Stimulated activated CD4-positive, alpha-beta T cell treated with anti-CD3 and anti-CD28 coated beads, Interleukin-2, amount 100 ng/mL, for 24 hours (primary cell): Measurements from ENCODE around the gene DOK3.
"Not testable (repeated sequence)": the region's sequence is repeated elsewhere in the genome, so short reads cannot be mapped to it uniquely, and the experiment has no call there.

Experiments
- DNase-seq, 2 donors: peaks; one replicate each; pipeline ENCODE4 v3.0.0-alpha.2; 2020

The DOK3 gene

DNA sequence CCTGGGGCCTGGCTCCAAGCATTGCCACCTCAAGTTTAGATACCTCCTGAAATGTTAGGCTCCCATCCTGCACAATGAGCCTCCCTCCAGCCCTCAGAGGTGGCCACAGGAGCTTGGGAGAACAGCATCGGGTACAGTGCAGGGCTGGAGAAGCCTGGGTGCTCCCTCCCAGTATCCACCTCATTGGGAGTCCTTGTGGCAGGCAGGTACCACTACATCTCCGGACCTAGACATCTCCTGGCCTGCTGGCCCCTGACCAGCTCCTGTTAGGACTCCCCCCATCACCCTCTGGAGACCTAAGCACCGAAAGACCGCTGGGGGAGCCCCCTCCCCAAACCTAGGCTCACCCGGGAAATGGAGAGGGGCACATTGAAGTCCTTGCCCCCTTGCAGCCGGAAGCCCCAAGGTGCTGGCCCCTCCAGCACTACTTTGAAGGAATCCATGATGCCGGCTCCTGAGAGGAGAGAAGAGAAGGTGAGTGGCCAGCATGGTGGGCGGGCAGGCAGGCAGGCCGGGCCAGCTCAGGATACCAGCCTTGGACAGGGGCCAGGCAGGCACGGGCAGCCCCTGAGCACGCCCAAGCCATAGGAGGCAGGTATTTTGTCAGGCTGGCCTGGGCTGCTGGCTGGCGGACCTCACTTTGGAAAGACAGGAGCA is 13.4 kb downstream of the DOK3 start:
- no peak for DNase-seq

DNA sequence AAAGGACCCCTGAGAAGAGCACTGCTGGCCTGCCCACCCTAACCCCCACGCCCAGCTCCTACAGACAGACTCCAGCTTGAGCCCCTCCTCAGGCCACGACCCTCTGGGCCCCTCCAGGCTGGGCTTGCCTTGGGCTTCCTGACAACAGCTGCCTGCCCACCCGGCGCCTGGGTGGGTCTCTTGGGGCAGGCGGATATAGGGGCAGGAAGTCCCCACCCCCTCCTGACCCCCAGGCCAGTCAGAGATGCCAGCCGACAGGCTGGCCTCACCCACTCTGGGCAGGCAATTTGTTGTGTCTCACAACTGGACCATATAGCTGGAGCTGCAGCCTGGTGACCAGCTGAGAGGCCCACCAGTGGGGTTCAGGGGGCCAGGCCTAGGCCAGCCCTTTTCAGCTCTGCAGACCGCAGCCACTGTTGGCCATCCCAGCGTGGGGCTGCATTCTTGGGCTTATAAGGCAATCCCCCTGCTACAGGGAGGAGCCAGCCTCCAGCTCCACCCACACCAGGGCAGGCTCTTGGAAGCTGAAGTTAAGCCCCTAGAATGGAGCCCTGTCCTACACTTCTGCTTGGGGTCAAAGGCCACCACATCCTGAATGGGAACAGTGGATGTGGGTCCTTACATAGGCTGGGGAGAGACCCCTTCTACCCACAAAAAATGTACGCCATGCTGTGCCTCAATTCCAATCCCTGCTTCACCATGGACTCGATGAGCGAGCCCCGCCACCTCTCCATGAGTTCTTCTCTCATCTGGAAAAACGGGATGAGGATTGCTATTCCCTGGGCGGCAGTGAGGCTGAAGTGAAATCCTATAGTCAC is 14.2 kb downstream of the DOK3 start:
- no peak for DNase-seq

DNA sequence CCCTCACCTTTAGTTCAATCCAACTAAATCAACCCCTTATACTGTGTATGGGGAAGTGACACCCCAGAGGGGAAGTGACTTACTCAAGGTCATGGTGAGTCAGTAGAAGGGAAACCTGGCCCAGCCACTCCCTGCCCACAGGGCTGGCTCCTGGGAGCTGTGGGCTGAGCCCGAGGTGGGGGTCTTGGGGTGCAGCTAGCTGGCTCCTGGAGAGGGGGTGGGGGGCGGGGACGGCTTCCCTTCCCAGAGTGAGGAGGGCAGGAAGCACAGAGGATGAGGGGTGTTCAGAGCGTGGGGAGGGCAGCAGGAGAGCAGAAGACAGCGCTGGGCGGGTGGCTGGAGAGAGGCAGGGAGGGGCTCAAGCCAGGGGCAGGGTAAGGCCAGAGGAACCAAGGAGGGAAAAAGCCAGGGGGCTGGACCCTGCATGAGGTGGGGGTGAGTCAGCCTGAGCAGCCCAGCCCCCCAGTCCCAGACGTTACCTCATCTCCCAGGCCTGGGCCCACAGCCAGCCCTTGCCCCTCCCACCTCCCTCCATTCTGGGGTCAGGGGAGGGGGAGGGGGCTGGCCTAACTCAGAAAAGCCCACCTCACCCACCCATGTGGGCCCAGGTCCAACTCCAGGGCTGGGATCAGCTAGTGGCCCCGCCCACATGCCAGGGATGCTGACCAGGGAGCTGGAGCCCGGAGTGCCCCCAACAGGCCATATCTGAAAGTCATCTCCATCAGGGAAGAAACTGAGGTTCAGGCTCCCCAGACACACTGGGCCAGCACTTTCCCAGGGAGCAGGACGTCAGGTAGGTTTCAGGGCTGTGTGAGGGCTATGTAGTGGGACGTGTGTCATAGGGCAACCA is 15.1 kb downstream of the DOK3 start:
- peak in 1 of 2 donors; percentile 30 for DNase-seq

DNA sequence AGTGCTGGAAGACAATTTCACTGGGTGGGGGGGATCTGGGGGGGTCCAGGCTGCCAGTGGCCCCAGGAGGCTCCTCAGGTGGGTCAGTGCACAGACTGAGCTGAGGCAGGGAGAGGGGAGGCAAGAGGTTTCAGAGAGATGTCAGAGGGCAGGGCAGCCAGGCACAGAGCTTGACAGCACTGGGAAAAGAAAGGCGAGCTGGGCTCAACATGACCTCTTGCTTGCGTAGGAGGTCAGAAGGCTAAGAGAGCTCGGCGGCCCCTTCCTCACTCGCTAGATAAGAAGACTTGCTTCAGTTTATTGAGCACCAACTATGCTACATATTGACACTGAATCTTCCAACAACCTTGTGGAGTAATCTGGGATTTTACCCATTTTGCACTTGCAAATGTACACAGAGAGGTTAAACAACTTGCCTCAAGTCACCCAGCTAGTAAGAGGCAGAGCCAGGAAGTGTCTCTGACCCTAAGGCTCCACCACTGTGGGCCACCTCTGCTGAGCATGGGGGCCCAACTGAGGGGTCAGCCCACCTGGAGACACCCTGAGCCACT is 15.8 kb downstream of the DOK3 start:
- DNase-seq = no peak

DNA sequence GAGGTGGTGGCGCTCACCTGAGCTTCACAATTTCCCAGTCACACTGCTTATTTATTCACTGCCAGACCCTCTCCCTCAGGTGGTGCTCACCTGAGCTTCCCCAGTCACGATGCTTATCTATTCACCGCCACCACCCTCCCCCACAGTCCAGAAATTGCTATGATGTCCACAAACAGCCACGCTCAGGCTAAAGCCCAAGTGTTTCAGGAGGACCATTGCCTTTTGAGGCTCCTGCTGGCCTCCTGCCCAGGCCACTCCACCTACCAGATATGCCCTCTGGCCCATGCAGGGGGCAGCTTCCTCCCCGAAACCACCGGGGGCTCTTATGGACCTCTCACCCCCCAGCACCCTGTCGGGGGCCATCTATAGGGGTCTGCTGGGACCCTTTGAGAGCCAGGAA is 16.8 kb downstream of the DOK3 start:
- DNase-seq = no peak

DNA sequence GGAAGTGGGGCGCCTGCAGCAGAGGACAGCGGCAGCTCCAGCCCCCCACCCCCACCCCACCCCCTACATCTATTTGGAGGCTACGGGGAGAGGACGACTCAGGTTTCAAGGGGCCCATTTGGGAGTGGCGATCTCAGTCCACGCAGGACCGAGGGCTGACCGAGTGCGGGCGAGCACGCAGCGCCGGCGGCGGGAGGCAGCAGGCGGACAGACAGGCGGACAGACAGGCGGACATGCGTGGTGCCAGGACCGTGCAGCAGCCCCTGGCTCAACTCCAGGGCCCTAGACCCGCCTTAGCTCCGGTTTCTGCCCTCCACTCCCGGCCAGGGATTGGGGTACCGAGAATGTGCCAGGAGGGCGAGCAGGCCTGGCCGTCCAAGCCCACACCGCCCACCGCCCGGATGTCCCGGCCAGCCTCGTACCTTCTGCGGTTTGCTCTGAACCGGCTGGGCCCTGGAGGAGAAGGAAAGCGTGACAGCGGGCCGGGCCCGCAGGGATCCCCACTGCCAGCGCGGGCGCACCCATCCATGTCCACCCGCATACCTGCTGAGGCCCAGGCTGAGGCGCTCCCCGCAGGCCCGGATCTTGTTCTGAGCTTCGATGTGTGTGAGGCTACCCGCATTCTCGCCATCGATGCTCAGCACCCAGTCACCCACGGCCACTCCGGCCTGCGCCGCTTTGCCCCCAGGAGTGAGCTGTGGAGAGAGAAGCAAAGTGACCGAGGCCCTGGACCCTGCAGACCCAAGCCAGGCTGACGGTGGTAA is 17.5 kb downstream of the DOK3 start:
- DNase-seq = no peak

DNA sequence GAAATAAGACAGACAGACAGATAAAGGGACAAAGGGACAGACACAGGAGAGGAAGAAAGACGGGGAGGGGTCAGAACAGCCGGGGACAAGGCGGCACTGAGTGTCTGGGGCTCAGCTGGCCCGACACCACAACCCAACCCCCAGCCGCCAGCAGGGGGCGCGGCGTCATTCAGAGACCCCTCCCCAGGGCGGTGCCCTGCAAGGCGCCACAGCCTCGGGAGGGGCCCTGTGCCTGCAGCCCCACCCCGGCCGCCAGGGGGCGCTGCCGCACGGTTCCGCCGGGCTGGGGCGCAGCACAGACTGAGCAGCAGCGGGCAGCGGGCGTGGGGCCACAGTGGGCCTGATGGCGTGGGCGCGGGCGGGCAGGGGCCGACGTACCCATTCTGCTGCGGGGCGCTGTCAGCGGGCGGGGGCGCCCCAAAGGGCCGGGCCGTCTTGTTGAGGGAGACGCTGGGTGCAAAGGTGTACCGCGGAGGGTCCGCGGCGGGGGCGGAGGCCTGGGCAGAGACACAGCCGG is 18.1 kb downstream of the DOK3 start:
- peak; percentile 29 to 50 for DNase-seq

DNA sequence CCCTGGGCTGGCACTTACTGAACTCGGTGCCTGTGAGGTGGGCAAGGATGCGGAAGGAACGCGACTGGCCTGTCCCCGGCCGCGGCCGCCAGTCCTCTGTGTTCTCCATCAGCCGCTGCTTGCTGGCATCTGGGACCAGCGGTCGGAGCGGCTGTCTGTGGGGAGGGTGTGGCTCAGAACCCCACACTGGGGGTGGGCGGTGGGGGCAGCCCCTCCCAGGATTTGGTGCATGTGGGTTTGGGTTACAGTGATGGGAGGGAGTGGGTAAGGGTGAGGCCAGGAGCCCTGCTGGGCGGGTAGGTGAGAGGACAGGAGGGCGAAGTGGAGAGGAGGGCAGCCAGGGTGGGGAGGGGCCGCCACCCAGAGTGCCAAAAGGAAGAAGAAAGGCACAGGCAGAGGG is 18.6 kb downstream of the DOK3 start:
- DNase-seq = no peak

DNA sequence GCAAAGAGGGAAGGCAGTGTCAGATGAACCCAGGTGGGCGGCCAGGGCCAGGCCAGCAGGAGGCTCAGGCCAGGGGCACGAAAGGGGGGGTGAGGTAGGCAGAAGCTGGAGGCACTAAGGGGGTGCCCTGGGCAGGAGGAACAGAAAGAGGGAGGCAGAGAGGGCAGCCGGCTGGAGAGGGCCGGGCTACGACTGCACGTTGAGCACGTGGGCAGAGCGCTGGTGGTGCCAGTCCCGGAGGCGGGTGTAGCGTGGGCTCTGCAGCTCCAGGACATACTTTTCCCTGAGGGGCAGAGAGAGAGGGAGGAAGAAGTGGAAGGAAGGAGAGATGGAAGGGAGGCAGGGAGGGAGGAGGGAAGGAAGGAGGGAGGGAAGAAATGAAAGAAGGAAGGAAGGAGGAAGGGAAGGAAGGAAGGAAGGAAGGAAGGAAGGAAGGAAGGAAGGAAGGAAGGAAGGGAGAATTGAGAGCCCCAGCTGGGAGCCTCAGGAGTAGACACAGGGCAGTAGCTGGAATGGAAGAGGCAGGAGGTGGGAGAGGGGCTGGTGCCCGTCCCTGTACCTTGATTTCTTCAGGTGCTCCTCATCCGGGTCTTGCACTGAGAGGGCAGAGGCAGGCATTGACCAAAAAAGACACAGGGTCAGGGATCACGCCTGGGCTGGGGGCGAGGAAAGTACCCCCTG is 19.2 kb downstream of the DOK3 start:
- DNase-seq = no peak

DNA sequence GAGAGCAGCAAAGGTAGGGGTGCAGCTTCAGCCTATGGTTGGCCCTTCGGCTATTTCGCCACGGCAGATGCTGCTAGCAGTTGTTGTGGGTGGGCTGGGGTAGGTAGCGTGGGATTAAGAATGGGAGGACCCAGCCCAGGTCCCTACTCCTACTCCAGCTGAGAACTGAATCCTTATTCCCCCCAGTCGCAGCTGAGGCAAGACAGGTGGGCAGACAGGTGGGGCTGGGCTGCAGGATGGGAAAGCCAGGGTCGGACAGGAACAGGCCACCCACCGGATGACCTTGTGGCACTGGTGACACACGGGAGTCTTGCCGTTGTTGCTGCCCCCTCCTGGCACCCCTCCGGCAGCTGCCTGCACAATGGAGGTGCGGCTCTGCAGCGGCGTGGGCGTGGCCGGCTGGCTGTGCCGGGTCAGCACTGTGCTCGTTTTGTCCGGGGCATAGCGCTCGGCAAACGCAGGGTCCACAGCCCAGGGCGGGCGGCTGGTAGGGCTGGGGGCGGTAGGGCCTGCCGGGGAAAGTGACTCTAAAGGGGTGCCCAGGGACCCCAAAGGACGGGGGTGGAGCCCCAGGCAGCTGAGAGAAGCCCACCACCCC is 20.4 kb downstream of the DOK3 start:
- DNase-seq = no peak

DNA sequence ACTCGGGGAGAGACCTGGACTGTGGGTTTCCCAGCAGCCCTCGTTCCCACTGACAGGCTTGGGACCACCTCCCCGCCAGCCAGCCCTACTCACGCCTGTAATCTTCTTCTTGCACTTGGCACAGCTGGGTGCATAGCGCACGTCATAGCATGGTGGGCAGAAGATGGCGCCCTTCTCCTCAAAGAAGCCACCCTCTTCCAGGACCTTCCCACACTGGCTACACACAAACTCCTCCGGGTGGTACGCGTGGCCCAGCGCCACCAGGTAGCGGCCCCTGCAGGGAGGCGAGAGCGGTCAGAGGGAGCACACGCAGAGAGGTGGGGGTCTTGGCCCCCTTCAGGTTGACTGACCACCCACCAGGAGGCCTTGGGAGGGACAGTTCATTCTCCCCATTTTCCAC is 21.7 kb downstream of the DOK3 start:
- DNase-seq = no peak

DNA sequence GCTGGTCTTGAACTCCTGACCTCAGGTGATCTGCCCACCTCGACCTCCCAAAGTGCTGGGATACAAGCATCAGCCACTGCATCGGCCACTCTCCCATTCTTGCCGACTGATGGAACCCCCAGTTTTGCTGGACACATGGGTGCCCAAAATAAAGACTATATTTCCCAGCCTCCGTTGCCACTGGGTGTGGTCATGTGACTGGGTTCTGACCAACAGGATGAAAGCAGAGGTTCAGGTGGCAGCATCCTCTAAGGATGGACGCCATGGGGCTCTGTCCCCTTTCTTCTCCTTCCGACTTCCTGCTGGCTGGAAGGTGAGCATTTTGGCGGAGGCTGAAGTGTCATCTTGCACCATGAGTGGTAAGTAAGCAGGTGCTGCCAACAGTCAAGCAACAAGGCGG is 22.5 kb downstream of the DOK3 start:
- no peak for DNase-seq

DNA sequence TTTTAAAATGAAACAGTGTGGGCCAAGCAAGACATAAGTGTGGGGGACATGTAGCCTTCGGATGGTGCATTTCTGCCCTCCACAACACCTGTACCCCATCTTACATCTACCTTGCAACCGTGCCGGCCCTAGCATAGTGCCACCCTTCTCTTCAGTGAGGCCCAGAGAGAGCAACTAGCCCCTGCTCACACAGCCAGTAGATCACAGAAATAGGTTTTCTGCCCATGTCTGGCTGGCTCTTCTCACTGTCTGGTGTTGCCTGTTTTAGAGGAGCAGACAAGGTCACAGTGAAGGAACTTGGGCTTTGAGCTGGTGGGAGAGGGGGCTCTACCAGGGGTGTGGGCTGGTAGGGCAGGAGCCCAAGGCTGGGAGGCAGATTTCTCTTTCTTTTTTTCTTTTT is 23.4 kb downstream of the DOK3 start:
- no peak for DNase-seq

DNA sequence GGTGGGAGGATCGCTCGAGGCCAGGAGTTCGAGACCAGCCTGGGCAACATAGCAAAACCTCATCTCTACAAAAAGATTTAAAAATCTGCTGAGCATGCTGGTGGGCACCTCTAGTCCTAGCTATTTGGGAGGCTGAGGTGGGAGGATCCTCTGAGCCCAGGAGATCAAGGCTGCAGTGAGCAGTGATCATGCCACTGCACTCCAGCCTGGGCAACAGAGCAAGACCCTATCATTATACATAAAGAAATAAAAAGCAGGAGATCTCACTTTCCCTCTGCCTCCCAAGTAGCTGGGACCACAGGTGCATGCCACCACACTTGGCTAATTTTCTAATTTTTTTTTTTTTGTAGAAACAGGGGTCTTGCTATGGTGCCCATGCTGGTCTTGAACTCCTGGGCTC is 23.9 kb downstream of the DOK3 start:
- not testable (repeated sequence) for DNase-seq

DNA sequence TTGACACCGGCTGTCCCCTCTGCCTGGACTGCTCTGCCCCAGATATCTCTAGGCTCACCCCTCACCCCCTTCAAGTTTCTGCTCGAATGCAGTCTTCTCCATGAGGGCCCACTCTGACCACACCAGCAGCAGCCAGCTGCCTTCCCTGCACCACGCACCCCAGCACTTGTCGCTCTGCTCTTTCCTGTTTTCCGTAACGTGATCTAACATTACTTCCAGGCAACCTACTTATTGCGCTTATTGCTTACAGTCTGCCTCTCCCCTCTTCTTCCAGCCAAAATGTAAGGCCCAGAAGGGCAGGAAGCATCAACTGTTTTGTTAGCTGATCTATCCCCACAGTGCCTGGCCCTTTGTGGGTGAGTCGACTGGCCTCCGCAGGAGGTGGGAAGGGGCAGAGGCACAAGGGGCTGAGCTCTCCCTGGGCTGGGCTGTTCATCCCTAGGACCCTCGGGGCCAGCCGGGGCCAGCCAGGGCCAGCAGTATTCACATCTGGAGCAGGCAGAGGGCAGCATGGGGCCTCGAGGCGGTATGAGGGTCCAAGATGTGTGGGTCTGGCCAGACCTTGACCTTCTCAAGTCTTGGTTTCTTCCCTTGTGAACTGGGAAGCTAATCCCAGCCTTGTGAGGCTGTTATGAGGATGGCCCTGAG is 24.6 kb downstream of the DOK3 start:
- DNase-seq = no peak

DNA sequence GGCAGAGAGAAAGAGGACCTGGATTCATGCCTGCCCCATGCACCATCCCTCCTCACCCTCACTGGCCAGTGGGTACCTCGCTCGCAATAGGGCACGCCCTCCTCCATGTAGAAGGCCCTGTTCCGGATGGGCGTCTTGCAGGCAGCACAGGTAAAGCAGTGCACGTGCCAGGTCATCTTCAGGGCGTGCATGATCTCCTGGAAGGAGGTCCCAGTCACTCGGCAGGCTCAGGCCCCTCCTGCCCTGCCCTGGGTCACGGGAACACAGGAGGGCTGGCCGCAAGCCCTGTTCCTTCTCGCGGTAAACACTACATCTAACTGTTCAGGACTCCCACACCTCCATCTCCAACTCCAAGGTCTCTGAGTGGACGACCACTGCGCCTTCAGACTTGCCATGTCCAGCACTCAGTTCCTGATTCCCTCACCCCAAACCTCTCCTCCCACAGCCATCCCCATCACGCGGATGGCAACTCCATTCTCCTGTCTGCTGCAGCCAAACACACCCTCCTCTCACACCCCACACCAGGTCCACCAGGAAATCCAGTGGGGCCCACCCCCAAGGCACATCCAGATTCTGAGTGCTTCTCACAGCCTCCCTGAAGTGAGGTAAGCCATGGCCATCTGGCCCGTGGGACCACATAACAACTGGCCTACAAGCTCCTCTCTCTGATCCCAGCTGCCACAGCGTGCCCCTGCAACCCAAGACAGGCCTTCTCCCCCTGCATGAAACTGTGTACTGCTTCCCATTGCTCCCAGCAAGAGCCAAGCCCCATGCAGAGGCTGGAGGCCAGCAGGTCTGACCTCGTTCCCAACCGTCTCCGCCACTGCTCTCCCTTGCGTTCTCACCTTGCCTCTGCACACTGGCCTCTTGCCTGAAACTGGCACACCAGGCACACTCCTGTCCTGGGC is 25.4 kb downstream of the DOK3 start:
- no peak for DNase-seq

DNA sequence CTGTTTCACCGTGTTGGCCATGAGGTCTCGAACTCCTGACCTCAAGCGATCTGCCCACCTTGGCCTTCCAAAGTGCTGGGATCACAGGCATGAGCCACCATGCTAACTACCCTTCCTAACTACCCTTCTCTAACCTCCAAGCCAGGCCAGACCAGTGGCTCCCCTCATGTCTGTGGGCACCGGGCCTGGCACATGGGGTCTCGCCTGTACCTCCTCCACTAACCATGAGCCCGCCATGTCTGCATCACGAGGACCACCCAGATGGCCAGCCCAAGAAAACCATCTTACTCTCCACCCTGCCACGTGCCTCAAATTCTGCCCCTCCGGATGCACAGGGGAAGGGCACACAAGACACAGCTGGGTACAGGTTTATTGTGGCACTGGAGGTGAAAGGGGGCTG is 26.6 kb downstream of the DOK3 start:
- DNase-seq = no peak

DNA sequence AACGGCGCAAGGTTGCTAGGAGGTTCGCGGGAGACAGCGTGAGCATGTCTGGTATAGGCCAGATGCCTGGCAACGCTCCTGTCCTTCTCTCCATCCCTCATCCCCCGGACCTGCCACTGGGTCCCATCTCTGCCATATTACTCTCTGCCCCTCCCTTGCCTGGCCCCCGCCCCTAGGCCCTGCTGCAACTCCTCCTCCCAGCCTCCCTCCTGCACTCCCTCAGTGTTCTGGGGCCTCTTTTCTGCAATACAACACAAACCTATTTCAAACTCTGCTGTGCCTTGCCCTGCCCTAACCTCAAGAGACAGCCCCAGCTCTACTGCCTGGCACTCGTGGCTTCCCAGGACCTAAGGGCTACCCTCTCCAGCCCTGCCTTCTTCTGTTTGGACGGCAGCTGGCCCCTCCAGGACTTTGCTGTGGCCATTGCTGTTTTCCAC is 27.2 kb downstream of the DOK3 start:
- no peak for DNase-seq

DNA sequence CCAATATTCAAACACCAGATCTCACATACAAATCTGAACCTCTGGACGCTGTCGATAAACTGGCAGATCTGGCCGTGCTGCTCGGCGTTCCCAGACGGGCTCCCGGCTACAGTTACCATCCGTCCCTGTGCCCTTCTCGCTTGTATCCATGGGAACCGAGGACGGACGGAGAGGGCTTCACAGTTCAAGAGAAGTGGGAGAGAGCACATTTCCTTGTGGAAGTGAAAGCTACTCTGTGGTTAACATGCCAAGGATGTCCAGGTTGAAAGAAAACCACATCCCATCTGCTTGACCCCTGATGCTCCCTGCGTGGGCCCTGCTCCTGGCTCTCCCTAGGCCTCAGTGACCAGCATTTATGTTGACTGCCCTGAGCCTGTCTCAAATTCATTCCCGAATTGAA is 29.9 kb downstream of the DOK3 start:
- no peak for DNase-seq
